HG03571 (cell line): ENCODE data around the gene PPM1J.
"Not testable (repeated sequence)": the region's sequence is repeated elsewhere in the genome, so short reads cannot be mapped to it uniquely, and the experiment has no call there.

Source experiments
- ATAC-seq: cut with Tn5 transposase; IDR thresholded peaks from one replicate; pipeline ENCODE4 v1.9.1; 2021; ENCODE audit not compliant: unreplicated experiment

The PPM1J gene, protein sequence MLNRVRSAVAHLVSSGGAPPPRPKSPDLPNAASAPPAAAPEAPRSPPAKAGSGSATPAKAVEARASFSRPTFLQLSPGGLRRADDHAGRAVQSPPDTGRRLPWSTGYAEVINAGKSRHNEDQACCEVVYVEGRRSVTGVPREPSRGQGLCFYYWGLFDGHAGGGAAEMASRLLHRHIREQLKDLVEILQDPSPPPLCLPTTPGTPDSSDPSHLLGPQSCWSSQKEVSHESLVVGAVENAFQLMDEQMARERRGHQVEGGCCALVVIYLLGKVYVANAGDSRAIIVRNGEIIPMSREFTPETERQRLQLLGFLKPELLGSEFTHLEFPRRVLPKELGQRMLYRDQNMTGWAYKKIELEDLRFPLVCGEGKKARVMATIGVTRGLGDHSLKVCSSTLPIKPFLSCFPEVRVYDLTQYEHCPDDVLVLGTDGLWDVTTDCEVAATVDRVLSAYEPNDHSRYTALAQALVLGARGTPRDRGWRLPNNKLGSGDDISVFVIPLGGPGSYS

DNA sequence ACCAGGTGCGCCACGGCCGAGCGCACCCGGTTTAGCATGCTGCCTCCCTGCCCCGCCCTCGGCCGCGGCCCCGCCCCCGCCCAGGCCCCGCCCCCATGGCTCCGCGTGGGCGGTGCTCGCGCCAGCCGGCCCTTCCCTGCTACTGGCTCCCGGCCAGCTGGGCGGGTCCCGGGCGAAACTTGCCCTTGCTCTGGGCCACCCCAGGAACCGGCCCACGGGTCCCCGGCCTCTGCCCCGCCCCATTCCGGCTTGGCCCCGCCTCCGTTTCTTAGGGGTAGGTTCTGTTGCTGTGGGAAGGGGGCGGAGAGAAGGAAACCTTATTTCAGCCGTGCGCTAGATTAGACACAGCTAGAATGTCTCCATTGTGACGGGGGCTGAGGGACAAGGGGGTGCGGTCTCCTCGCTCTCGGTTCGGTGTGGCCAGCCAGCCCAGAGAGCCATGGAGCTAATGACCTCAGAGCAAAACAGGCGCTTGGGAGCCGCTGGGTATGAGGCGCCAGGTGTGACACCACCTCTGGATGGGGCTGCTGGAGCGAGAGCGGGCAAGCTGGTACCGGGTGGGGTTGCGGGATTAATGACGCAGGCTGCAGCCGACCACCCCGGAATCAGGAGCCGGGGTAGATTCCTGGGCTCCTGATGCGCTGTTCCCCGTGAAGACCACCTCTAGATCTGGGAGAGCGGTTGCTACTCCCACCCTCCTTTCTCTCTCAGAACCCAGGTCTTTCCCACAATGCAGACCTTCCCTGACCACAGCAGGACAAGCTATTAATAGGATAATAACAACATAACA is at the start of gene PPM1J:
PPM1J (minus strand) TSS at position 69 of the 790 bp plus-strand sequence; CDS start at position 38, 31 bp downstream.
- peak; percentile 79 for ATAC-seq

DNA sequence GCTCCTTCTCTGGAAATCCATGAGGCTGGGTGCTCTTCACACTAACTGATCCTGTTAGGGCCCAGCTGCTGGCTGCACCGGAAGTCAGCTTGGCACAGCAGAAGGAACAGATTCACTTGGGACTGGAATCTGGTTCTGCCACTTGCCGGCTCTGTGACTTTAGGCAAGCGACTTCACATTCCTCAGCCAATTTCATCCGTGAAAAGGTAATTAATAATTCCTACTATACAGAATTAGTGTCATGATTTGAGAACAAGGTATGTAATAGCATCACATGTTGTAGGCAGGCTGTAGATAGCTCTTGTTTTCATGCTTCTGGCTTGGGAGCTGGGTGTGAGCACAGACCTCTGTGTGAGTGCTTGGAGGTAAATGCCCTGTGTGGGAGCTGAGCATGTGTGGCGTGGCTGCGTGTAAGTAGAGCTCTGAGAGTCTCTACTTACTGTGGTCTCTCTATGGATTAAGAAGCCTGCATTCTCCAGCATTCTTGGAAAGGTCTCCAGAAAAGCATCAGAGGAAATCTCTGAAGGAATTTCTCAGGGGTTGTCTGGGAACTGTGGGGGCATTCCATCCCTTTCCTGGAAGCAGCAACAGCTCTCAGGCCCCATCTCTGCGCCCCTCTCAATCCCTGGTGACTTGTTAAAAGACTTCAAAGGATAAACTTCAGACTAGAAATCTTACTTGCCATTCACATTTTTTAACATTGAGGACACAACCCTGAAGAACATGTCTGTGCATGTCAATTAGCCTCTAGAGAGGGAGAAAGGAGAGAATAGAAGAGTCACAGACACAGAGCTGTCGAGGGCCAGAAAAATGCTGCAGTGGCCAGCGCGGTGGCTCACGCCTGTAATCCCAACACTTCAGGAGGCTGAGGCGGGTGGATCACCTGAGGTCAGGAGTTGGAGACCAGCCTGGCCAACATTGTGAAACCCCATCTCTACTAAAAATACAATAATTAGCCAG is 47.7 kb upstream of the PPM1J start:
- no peak for ATAC-seq

DNA sequence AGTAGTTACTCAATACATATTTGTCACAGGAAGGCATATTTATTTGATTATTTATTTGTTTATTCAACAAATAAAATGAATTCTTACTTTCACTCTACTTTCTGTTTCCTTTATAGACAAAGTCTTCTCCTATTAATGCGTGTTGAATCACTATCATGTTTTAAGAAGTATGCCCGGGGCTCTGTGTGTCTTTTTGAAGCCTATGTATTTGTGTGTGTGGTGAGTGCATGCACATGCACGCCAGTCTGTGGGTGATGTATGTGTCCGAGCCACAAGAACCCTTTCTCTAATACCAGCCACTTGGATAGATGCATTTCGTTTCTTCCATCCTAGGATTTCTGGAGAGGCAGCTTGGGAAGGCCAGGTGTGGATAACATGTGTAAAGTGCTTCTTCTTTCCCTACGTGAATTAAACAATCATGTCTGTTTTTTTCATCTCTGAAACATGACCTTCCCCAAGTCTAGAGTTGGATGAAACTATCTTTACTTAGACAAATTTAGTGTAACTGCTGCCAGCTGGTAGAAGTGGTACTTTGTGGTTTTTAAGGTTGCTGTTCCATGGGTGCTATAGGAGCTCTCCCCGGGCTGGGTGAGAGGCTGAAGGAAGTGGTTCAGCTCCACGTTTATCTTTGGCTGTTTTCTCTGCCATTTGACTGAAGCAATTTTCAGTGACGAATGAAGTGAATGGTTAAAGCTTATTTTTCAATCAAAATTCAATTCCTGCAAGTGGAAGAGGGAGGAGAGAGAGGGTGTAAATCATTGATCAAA is 46.8 kb upstream of the PPM1J start:
- no peak for ATAC-seq

DNA sequence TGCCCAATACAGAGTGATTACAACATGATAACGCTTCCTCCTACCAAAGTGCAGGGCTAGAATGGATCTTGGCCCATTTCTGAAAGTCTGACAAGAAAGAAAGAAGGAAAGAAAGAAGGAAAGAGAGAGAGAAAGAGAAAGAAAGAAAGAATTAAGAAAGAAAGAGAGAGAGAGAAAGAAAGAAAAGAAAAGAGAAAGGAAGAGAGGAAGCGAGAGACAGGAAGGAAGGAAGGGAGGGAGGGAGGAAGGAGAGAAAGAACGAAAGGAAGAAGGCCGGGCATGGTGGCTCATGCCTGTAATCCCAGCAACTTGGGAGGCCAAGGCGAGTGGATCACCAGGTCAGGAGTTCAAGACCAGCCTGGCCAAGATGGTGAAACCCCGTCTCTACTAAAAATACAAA is 44.1 kb upstream of the PPM1J start:
- ATAC-seq: no peak

DNA sequence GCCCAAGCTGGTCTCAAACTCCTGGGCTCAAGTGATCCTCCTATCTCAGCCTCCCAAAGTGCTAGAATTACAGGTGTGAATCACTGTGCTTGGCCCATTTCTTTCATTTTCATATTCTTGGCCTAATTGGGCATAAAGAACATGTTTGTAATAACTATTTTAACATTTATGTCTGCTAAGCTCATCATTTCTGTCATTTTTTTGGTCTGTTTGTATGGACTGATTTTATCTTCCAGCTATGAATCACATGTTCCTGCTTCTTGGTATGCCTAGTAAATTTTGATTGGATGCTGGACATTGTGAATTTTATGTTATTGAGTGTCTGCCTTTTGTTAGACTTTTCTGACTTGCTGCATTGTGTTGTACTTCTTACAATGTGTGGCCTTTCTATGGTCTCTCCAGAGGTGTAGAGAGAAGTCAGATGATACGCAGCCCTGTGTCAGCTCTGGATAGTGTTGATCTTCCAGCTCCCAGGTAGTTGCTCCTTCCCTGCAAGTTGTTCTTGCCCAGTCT is 39.0 kb upstream of the PPM1J start:
- ATAC-seq: no peak

DNA sequence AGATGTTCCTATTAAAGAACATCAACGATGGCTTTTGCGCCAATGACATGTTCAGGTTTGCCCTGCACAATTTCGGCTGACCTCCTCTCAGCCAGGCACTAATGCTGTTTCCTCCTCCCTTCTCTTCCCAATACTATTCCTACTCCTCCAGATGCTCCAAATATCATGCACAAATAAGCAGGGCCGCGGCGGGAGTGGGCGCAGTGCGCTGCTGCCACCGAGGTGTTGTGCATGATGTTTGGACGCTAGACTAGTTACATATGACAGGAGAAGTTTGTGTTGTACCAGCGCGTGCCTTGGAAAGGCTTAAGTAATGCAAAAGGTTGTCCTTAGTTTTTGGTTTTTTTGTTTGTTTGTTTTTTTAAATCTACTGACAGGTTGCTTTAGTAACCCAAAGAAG is 33.3 kb upstream of the PPM1J start:
- ATAC-seq: no peak

DNA sequence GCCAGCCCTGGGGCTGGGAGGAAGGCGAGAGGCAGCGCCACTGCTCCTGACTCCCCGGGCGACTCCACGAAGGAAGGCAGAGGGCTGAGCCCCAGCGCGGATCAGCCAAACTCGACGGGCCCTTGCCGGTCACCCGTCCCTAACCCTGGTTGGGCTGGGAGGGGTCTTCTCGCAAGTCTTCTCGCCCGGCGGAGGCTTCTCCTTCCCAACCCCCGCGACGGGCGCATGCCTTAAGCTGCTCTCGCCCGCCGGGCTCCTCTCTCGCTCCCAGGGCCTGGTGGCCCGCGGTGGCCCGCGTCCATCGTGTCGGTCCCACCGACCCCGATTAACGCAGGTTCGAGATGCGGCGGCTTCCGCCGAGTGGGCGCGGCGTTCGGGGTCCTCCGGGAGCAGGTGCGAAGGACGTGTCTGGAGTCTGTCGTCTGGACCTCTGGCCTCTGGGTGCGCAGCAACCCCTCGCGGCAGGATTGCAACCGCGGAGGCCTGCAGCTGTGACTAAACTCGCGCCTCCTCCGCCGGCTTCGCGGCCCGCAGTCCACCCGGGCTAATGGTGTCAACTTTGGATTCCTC is 29.0 kb upstream of the PPM1J start:
- ATAC-seq: no peak

DNA sequence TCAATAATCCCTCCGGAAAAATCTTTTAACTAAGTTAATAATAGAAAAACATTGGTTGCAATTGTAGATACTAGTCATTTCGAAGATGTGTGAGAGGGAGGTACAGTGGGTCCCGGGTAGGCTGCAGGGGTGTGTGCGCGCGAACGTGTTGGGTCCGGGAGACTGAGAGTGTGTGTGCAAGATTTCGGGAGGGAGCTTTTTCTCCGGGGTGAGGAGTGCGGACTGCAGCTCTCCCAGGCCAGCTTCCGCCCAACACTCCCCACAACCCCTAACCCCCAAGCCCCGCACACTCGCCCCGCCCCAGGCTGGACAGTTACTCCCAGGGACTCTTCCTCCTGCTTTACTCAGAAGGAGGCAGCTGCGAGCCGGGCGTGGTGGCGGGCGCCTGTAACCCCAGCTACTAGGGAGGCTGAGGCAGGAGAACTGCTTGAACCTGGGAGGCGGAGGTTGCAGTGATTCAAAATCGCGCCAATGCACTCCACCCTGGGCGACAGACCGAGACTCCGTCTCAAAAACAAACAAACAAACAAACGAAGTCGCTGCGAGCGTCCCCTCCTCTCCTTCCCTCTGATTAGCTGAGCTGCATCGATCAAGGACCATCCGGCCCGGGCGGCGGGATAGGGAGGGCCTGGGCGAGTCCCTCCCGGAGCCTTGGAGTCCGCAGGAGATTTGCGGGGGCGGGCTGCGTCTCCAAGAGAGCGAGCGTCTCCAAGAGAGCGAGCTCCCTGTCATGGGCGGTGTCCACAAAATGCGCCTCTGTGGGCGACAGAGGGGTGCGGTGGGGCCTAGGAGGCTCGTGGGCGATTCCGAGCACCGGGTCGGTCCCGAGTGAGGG is 28.3 kb upstream of the PPM1J start:
- no peak for ATAC-seq

DNA sequence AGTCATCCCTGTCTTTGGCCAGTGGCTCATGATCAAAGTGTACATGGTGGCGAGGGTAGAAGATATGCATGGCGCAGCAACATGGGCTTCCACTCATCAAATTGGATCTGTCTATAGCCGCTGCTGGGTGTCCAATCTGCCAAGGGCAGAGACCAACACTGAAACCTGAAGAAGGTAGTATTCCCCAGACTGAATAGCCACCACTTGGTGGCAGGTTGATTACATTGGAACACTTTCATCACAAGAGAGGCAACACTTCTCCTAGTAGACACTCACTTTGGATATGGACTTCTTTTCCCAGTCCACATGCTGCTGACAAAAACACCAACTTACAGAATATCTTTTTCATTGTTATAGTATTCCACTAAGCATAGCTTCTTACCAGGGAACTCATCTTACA is 22.4 kb upstream of the PPM1J start:
- no peak for ATAC-seq

DNA sequence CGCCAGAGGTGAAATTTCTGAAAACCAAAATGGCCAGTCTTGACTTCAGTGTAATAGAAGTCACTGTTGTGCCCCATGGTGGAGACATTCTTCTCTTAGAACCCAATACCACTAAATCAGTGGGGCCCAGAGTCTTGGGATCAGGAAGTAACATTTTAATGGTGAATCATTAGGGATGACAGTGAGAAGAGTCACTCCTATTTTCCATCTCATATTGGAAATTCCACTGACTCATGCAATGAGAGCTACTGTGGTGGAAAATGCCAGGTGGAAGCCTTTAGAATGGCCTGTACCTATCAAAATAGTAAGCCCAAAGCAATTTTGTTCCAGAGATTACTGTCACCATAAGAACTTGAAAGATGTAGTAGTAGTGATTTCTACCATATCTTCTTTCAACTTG is 20.6 kb upstream of the PPM1J start:
- ATAC-seq: no peak

DNA sequence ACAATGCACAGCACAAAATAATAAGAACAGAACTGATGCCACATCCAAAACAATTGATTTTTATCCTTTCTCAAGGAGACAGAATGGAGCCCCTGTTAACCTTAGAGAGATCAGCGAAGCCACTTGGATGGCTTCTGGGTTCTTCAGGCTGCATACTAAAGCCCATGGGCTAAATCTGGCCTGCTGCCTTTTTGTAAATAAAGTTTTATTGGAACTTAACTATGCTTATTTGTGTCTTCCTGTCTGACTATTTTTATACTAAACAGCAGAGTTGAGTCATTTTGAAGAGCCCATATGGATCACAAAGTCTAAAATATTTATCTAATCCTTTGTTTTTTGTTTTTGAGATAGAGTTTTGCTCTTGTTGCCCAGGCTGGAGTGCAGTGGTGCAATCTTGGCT is 16.3 kb upstream of the PPM1J start:
- ATAC-seq: no peak

DNA sequence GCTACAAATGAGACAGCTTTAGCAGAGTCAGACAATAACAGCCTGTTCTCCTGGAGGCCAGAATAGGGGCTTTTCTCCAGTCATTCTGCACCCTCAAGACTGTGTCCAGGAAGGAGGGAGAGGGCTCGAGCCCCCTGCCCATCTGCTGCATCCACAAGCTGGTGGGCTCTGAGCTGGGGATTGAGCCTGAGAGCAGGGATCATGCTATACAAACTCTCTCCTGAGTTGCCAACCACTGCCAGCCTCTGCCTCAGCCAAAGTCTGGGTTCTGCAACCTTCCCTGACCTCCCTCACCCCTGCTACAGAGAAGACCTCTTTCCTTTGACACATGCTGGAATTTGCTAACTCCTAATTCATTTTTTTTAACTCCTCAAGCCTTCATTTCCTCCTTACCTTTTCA is 14.8 kb upstream of the PPM1J start:
- no peak for ATAC-seq

DNA sequence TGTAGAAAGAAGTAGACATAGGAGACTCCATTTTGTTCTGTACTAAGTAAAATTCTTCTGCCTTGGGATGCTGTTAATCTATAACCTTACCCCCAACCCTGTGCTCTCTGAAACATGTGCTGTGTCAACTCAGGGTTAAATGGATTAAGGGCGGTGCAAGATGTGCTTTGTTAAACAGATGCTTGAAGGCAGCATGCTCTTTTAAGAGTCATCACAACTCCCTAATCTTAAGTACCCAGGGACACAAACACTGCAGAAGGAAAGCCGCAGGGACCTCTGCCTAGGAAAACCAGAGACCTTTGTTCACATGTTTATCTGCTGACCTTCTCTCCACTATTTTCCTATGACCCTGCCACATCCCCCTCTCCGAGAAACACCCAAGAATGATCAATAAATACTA is 13.9 kb upstream of the PPM1J start:
- not testable (repeated sequence) for ATAC-seq

DNA sequence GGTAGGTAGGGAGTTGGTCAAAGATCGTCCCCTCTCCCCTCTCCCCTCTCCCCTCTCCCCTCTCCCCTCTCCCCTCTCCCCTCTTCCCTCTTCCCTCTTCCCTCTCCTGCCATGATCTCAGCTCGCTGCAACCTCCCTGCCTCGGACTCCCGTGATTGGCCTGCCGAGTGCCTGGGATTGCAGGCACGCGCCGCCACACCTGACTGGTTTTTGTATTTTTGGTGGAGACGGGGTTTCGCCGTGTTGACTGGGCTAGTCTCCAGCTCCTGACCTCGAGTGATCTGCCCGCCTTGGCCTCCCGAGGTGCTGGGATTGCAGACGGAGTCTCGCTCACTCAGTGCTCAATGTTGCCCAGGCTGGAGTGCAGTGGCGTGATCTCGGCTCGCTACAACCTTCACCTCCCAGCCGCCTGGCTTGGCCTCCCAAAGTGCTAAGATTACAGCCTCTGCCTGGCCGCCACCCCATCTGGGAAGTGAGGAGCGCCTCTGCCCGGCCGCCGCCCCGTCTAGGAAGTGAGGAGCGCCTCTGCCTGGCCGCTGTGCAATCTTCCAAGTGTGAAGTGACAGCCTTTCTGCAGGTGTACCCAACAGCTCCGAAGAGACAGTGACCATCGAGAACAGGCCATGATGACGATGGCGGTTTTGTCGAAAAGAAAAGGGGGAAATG is 13.3 kb upstream of the PPM1J start:
- not testable (repeated sequence) for ATAC-seq

DNA sequence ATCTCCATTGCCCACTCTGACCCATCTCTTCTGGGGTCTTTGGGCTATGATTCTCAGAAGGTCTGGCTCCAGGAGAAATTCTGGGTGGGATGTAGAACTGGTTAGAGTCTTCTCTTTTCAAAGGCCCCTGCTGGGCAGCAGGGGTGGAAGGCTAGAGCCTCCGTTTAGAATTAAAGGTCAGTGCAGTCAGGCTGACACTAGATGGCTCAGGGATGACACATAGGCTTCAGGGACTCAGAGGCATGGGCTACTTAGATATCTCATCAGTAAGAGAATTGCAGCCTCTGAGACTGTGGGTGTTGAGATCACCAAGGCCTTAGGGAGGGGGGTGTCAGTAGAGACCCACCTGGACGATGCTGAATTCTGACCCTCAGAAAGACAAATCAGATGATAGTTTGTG is 12.6 kb upstream of the PPM1J start:
- no peak for ATAC-seq

DNA sequence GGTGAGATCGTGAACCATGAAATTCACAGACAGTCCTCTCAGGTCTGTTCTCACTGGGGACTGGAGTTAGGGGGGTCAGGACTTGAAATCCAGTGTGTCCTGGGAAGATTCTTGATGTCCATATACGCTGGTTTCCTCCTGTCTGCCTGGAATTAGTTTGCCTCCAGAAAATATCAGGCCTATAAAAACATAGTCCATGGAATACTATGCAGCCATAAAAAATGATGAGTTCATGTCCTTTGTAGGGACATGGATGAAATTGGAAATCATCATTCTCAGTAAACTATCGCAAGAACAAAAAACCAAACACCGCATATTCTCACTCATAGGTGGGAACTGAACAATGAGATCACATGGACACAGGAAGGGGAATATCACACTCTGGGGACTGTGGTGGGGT is 9.1 kb upstream of the PPM1J start:
- ATAC-seq: not testable (repeated sequence)

DNA sequence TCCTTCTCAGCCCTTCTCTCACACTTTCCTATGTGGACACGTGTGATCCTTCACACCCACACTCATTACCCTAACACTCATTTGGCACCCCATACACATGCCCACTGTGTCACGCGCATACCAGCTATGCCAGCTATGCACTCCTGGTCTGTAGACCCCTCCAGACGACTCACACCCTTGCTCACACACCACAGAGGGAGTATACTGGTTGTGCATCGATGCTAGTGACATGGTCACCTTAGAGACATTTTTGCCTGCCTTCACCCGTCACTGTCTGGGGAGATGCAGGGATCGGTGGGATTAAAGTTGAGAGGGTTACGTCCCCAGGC is 8.3 kb upstream of the PPM1J start:
- ATAC-seq: no peak
